Activated T-helper 2 cell treated with anti-CD3 and anti-CD28 coated beads, Interferon-gamma antibody, Interleukin-2, Interleukin-4, amounts not matched to agents 10 μg/mL and 5 μg/mL and 100 μg/mL, durations not matched to agents 14 hours and 24 hours and 36 hours (primary cell): Measurements from ENCODE around the gene EHD1. TPM values are rescaled to one million over a fixed set of nuclear protein-coding genes. Genes with fewer than 3 reads are reported as not detected.

ENCODE experiments used
- DNase-seq: peaks from one replicate; pipeline ENCODE4 v3.0.0; 2021; ENCODE audit warnings: low spot score
- H3K27ac Mint-ChIP-seq: one replicate; pipeline ENCODE4 v1.8.0; 2021; ENCODE audit warnings: mixed read lengths
- H3K27me3 Mint-ChIP-seq: one replicate; pipeline ENCODE4 v1.8.0; 2021; ENCODE audit warnings: low read depth, mixed read lengths
- H3K36me3 Mint-ChIP-seq: one replicate; pipeline ENCODE4 v1.8.0; 2021; ENCODE audit warnings: low read depth, mixed read lengths
- H3K4me1 Mint-ChIP-seq: one replicate; pipeline ENCODE4 v1.8.0; 2021; ENCODE audit warnings: low read depth, mixed read lengths
- H3K4me3 Mint-ChIP-seq: one replicate; pipeline ENCODE4 v1.8.0; 2021; ENCODE audit warnings: low read depth, mild to moderate bottlenecking, moderate library complexity, mixed read lengths
- H3K9me3 Mint-ChIP-seq: one replicate; pipeline ENCODE4 v1.8.0; 2021; ENCODE audit warnings: mixed read lengths
- intact Hi-C: fragments of 100-400 bp; cut with micrococcal nuclease; formaldehyde crosslinking; loops from one replicate; pipeline ENCODE4 v1.15.1; 2023
- total RNA-seq: library from RNA; stranded (reverse); gene quantifications from 2 replicates; pipeline ENCODE4 v1.2.3, GENCODE V29; 2022

EHD1 gene
- total RNA-seq, 1 donor from 2014 or later: 107 TPM

GRCh38 chr11:64803158-64803845, 75.1 kb downstream of the EHD1 start, which contains the start of gene MAP4K2:
Gene MAP4K2 (minus strand): TSS chr11:64803214. CDS start chr11:64803149, 65 bp downstream.
- peak within 1 kb of the TSS; percentile 86 for H3K4me3 Mint-ChIP-seq
- peaks cover 44% of the 10 kb centered on the region for H3K36me3 Mint-ChIP-seq
- intact Hi-C loops: loop anchor here (2.0 kb wide), 1 partner anchor 25 kb away; the partner anchor contains the start of gene SF1
- H3K27ac Mint-ChIP-seq: peak within 1 kb of the TSS; percentile 89
- H3K9me3 Mint-ChIP-seq: no peaks in the 10 kb centered on the region
- H3K27me3 Mint-ChIP-seq: no peaks in the 10 kb centered on the region
- peaks cover 17% of the 10 kb centered on the region for H3K4me1 Mint-ChIP-seq
- peak; percentile 86 for DNase-seq

- H3K27ac Mint-ChIP-seq: peak overlapping the region; percentile 58
- DNase-seq: no peak
- H3K4me3 Mint-ChIP-seq: peak overlapping the region; percentile 82
Observed at GRCh38 chr11:64802370-64803157, 75.9 kb downstream of the EHD1 start.

More at GRCh38 chr11:64802370-64803157, 75.9 kb downstream of the EHD1 start:
- intact Hi-C loops: loop anchor here (2.0 kb wide), 1 partner anchor 24 kb away; the partner anchor contains the start of gene SF1
- H3K4me1 Mint-ChIP-seq: peaks cover 14% of the 10 kb centered on the region
- H3K27me3 Mint-ChIP-seq: no peaks in the 10 kb centered on the region
- H3K9me3 Mint-ChIP-seq: no peaks in the 10 kb centered on the region
- peaks cover 41% of the 10 kb centered on the region for H3K36me3 Mint-ChIP-seq

Other genes with a start within 250 kb of the EHD1 start
- gene NRXN2, start 155.4 kb downstream of the EHD1 start, total RNA-seq: 0.05 TPM in 1 of 2 replicates, not detected in the other
- gene RASGRP2, start 134.5 kb downstream of the EHD1 start, total RNA-seq: 19.6 and 20.9 TPM in 2 replicates
- 1.9 and 2.0 TPM in 2 replicates for gene PYGM, start 118.6 kb downstream of the EHD1 start, total RNA-seq
- gene SF1, start 100.1 kb downstream of the EHD1 start, total RNA-seq: 460 and 461 TPM in 2 replicates
- gene MAP4K2, start 75.4 kb downstream of the EHD1 start, total RNA-seq: 72.1 and 77.5 TPM in 2 replicates
- 46.2 and 47.2 TPM in 2 replicates for gene MEN1, start 68.1 kb downstream of the EHD1 start, total RNA-seq
- gene CDC42BPG, start 34.0 kb downstream of the EHD1 start, total RNA-seq: 0.07 and 0.32 TPM in 2 replicates
- 20.7 and 26.1 TPM in 2 replicates for gene ATG2A, start 38.6 kb upstream of the EHD1 start, total RNA-seq
- 13.6 and 16.1 TPM in 2 replicates for gene PPP2R5B, start 46.1 kb upstream of the EHD1 start, total RNA-seq
- gene GPHA2, start 57.3 kb upstream of the EHD1 start, total RNA-seq: not detected in 2 replicates
- not detected in 2 replicates for gene MAJIN, start 93.5 kb upstream of the EHD1 start, total RNA-seq
- 0.09 and 0.16 TPM in 2 replicates for gene BATF2, start 118.3 kb upstream of the EHD1 start, total RNA-seq
- 70.0 and 77.0 TPM in 2 replicates for gene ARL2, start 135.5 kb upstream of the EHD1 start, total RNA-seq
- gene SNX15, start 148.8 kb upstream of the EHD1 start, total RNA-seq: 19.6 and 22.4 TPM in 2 replicates
- 17.0 and 18.6 TPM in 2 replicates for gene SAC3D1, start 162.6 kb upstream of the EHD1 start, total RNA-seq
- gene NAALADL1, start 179.9 kb upstream of the EHD1 start, total RNA-seq: 11.9 and 14.6 TPM in 2 replicates
- gene CDCA5, start 205.4 kb upstream of the EHD1 start, total RNA-seq: 82.0 and 86.8 TPM in 2 replicates
- 34.9 and 37.2 TPM in 2 replicates for gene ZFPL1, start 205.6 kb upstream of the EHD1 start, total RNA-seq
- gene VPS51, start 217.6 kb upstream of the EHD1 start, total RNA-seq: 121 and 133 TPM in 2 replicates
- gene TM7SF2, start 233.3 kb upstream of the EHD1 start, total RNA-seq: 34.4 and 36.9 TPM in 2 replicates
- gene ZNHIT2, start 239.1 kb upstream of the EHD1 start, total RNA-seq: 11.3 and 12.8 TPM in 2 replicates
- 1,016 and 1,034 TPM in 2 replicates for gene FAU, start 243.5 kb upstream of the EHD1 start, total RNA-seq
- 66.6 and 67.1 TPM in 2 replicates for gene MRPL49, start 243.7 kb upstream of the EHD1 start, total RNA-seq